ENCODE results near the gene LDHD.

Gene LDHD

GRCh38 chr16:75065149-75065505, 51.5 kb downstream of the LDHD start:
- Mint-ChIP-seq H3K9me3 (no peaks in the 10 kb centered on the region), H3K4me1 (peaks cover 56% of the 10 kb centered on the region), H3K36me3 (ENCODE audit: low read depth) (no peaks in the 10 kb centered on the region), H3K27ac (peak overlapping the region; percentile 42 to 60 (median 59)), H3K27me3 (ENCODE audit: low read depth) (no peaks in the 10 kb centered on the region), H3K4me3 (no peak overlapping the region)
- no peak for TF ChIP-seq CTCF (IDR thresholded peaks at IDR 0.05; ENCODE audit: unreplicated experiment in 3 of 3)

- H3K27me3 Mint-ChIP-seq (ENCODE audit: low read depth), result no peaks in the 10 kb centered on the region
- no peaks in the 10 kb centered on the region for H3K9me3 Mint-ChIP-seq
- H3K36me3 Mint-ChIP-seq (ENCODE audit: low read depth), result no peaks in the 10 kb centered on the region
- no peak for TF ChIP-seq CTCF (IDR thresholded peaks at IDR 0.05; ENCODE audit: unreplicated experiment in 3 of 3)
- H3K4me3 Mint-ChIP-seq, result no peak overlapping the region
- H3K27ac Mint-ChIP-seq, result peak overlapping the region; percentile 42 to 60 (median 59)
- H3K4me1 Mint-ChIP-seq, result peaks cover 51% of the 10 kb centered on the region
Measured at GRCh38 chr16:75064403-75065148, 52.0 kb downstream of the LDHD start.

DNA sequence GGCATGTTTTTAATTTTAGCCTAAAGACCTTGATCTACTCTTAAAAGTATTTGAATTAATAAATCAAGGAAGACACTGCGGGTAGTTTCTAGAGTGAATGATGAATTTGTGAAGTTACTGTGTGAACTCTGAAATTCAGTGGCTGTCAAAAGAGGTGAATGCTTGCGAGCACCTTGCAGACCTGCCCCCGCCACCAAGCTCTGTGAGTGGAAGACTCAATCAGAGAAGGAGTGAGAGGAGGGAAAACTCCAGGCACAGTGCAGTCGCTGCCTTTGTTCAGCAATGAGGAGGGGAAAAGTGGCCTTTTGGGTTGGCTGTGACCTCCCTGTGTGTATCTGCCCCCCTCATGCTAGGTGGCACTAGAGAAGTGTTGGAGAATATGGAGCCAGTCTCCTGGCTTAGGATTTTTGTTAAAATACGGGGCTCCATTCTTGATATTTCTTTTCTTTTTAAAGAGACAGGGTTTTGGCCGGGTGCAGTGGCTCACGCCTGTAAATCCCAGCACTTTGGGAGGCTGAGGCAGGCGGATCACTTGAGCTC, 53.0 kb downstream of the LDHD start:
- H3K27me3 Mint-ChIP-seq (ENCODE audit: low read depth), result no peaks in the 10 kb centered on the region
- no peaks in the 10 kb centered on the region for H3K9me3 Mint-ChIP-seq
- peak overlapping the region in 2 of 3 experiments; percentile 42 to 46 for H3K27ac Mint-ChIP-seq
- TF ChIP-seq CTCF (IDR thresholded peaks at IDR 0.05; ENCODE audit: unreplicated experiment in 3 of 3), result no peak
- no peaks in the 10 kb centered on the region for H3K36me3 Mint-ChIP-seq (ENCODE audit: low read depth)
- H3K4me3 Mint-ChIP-seq, result no peak overlapping the region
- H3K4me1 Mint-ChIP-seq, result peaks cover 46% of the 10 kb centered on the region

DNA sequence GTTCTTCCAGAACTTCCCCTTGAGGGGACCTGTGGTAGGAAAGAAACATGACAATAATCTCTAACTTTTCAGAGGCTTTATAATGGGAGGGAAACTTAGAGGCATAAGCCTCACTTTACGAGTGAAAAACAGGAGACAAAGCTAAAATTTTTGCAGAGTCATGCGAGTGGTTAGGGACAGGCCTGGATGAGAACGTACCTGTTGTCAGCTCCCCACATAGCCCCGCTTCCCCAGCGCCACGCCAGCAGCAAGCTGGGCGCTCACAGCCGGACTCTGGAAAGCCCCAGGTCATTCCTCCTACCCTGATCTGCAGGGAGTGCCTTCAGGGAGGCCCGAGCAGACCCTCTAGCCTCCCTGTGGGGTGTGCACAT, 53.6 kb downstream of the LDHD start:
- peaks cover 46% of the 10 kb centered on the region for H3K4me1 Mint-ChIP-seq
- no peaks in the 10 kb centered on the region for H3K36me3 Mint-ChIP-seq (ENCODE audit: low read depth)
- H3K9me3 Mint-ChIP-seq, result no peaks in the 10 kb centered on the region
- no peak for TF ChIP-seq CTCF (IDR thresholded peaks at IDR 0.05; ENCODE audit: unreplicated experiment in 3 of 3)
- H3K27me3 Mint-ChIP-seq (ENCODE audit: low read depth), result no peaks in the 10 kb centered on the region
- H3K4me3 Mint-ChIP-seq, result no peak overlapping the region
- H3K27ac Mint-ChIP-seq, result peak overlapping the region in 2 of 3 experiments; percentile 37 to 72

DNA sequence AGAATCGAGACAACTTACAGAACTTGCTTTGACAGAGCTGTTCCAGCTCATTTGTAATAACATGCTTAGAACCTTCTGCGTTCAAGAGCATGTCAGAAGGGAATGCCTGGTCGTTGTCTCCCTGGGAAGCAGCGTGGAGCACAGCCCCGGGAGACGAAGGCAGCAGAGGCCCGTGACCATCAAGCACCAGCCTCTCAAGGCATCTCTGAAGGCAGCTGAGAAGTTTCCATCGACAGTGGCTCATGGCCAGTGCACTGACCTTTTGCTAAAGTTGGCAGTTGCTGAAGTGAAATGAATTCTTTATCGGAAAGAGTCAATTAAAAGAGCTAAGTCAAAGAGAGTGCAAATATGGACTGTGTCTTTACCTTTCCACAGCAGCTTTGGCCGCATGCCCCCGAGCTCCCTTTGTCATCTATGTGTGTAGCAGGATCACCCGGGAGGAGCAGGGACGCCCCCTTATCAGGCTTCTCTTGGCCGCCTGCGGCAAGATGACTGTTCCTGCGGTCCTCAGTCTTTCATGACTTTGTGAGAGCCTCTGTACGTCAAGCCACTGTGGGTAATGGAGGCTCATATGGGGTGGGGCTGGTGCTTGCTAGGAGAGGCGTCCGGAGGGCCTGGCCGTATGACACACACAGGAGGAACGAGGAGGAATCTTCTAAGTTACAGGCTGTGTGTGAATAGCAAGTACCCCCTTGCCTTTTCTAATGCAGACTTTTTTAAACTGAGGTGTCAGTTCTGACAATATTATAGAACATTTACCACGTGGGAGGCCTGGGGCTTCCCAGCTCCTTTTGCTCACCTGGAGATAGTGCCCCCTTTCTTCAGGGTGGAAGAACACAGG, 54.2 kb downstream of the LDHD start:
- H3K9me3 Mint-ChIP-seq, result no peaks in the 10 kb centered on the region
- no peaks in the 10 kb centered on the region for H3K36me3 Mint-ChIP-seq (ENCODE audit: low read depth)
- peaks cover 42% of the 10 kb centered on the region for H3K4me1 Mint-ChIP-seq
- peak overlapping the region; percentile 37 to 78 (median 74) for H3K27ac Mint-ChIP-seq
- H3K27me3 Mint-ChIP-seq (ENCODE audit: low read depth), result no peaks in the 10 kb centered on the region
- H3K4me3 Mint-ChIP-seq, result no peak overlapping the region
- no peak for TF ChIP-seq CTCF (IDR thresholded peaks at IDR 0.05; ENCODE audit: unreplicated experiment in 3 of 3)
